GM08714 (cell line): Measurements from ENCODE around the gene TFAP2C.

Experiments used
- H3K4me3 ChIP-seq: fragments of 200-500 bp; sonication (Bioruptor generic); 2 replicates; pipeline ENCODE4 v1.5.1; 2014; ENCODE audit warnings: mild to moderate bottlenecking, low read length, inconsistent platforms
- ZNF274 ChIP-seq: IDR thresholded peaks from 2 replicates; pipeline ENCODE4 v1.6.1; 2012; ENCODE audit warnings: mild to moderate bottlenecking, low read depth, low read length

The TFAP2C gene

DNA sequence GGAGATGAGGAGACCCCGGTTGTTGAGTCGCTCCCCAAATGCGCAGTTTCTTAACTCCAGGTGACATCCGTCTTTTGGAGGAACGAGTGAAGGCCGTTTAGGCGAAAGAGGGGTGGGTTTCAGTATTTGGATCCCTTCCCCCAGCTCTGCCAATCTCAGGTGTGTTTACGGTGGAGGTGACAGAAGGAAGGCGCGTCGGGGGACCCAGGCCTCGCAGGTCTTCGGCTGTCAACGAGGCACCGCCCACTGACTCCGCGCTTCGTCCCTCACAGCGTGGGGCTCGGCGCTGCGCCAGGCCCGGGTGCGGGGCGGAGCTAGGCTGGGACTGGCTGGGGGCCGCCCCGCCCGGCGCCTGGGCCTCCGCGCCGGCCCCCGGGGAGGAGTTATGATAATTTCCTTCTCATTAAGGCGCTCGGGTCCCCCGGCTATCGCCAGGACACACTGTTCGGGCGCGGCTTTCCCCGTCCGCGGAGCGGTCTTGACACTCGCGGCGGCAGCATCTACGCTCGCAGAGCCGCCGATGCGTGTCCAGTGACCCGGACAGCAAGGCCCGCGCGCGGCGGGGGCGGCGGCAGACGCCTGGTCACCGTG is at the start of gene TFAP2C:
TSS of gene TFAP2C (plus strand) at position 434 of the 591 bp plus-strand sequence. CDS start 239 bp downstream, outside the sequence.
- no peak within 1 kb of the TSS; the same call in 1 of the 2 replicates for H3K4me3 ChIP-seq
- no peak for TF ChIP-seq ZNF274

- no peak overlapping the region for H3K4me3 ChIP-seq
- no peak for TF ChIP-seq ZNF274
These were observed 48.9 kb upstream of the TFAP2C start for GRCh38 chr20:56580226-56580625.

- TF ChIP-seq ZNF274 = no peak
- H3K4me3 ChIP-seq = no peak overlapping the region
These were observed 47.4 kb upstream of the TFAP2C start for GRCh38 chr20:56581701-56582100.

DNA sequence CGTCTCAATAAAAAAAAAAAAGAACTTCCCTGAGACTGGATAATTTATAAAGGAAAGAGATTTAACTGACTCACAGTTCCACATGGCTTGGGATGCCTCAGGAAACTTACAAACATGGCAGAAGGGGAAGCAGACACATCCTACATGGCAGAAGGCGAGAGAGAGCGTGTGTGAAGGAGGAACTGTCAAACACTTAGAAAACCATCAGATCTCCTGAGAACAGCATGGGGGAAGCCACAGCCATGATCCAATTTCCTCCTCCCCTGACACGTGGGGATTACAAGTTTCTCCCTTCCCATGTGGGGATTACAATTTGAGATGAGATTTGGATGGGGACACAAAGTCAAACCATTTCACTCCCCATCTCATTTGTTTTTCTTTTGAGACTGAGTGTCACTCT is 46.6 kb upstream of the TFAP2C start:
- no peak for TF ChIP-seq ZNF274
- no peak overlapping the region for H3K4me3 ChIP-seq

GRCh38 chr20:56584916-56585315 is 44.2 kb upstream of the TFAP2C start:
- no peak for TF ChIP-seq ZNF274
- H3K4me3 ChIP-seq = no peak overlapping the region

DNA sequence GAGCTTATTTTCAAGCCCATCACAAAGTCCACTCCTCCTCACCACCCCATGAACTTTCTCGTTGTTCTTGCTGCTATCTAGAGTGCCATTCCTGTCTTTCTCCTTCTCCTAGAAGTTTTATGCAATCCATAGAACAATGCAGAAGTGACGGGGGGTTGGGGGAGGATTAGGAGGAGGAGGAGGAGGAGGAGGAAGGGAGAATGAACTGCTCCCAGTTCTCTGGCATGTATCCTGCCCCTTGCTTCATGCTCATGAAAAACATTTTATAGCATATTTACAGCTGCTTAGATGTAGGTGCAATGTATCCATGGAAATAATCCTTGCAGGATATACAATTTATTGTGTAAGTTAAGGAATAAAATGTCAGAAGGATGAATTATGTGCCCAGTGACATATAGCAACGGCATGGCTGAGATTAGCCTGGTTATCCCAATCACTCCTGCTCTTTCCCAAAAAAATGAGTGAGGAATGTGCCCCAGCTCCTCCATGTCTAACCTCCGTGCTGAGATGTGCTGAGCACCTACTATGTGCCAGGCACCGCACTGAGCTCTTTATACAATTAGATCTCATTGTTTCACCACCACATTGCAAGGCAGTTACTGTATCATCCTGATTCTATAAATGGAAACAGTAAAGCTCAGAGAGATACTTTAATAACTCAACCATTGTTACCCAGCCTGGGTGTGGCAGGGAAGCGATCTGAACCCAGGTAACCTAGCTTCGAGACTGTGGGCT is 41.6 kb upstream of the TFAP2C start:
- no peak overlapping the region for H3K4me3 ChIP-seq
- no peak for TF ChIP-seq ZNF274

GRCh38 chr20:56588996-56589395 is 40.1 kb upstream of the TFAP2C start:
- no peak for TF ChIP-seq ZNF274
- H3K4me3 ChIP-seq = no peak overlapping the region

GRCh38 chr20:56589633-56590032 is 39.5 kb upstream of the TFAP2C start:
- TF ChIP-seq ZNF274 = no peak
- no peak overlapping the region for H3K4me3 ChIP-seq

DNA sequence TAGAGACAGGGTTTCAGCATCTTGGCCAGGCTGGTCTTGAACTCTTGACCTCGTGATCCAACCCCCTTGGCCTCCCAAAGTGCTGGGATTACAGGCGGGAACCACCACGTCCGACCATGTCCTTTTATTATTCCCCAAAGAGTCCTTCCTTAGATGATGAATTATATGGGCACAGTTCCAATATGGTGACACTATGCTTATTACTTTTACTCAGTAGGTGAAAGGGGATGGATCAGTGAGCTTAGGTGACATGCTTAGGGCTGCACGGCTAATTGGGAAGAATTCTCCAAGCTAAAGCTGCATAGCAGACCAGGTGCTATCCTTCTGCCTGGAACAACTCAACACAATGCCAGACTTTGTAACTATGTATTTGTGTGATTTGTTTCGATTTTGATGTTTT is 38.2 kb upstream of the TFAP2C start:
- H3K4me3 ChIP-seq = no peak overlapping the region
- no peak for TF ChIP-seq ZNF274

GRCh38 chr20:56592211-56592610 is 36.9 kb upstream of the TFAP2C start:
- no peak overlapping the region for H3K4me3 ChIP-seq
- TF ChIP-seq ZNF274 = no peak

DNA sequence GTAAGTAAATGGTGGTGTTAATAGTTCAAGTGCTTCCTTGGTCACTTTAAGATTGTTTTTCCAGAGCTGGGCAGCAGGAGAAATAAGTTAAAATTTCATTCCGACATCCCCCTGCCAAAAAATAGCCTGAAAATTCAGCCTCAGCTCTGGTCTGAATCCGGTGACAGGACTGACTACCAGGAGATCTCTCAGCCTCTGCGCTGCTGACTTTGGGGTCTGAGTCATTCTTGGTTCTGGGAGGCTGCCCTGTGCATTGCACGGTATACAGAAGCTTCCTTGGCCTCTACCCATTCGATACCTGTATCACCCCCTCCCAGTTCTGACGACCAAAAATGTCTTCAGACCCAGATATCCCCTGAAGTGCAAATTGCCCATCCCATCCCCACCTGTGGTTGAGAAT is 36.3 kb upstream of the TFAP2C start:
- no peak overlapping the region for H3K4me3 ChIP-seq
- no peak for TF ChIP-seq ZNF274

- TF ChIP-seq ZNF274 = no peak
- no peak overlapping the region for H3K4me3 ChIP-seq
These were observed 33.2 kb upstream of the TFAP2C start for GRCh38 chr20:56595746-56596475.

DNA sequence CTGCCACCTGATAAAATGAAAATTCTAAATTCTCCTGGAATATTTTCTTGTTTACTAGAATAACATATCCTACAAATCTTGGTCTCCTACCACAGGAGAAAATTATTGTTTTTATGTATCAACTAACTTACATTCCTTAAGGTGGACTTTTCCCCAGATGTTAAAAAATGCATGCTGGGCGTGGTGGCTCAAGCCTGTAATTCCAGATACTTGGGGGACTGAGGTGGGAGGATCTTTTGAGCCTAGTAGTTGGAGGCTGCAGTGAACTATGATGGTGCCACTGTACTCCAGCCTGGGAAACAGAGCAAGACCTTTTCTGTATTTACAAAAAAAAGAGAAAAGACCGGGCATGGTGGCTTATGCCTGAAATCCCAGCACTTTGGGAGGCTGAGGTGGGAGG is 27.9 kb upstream of the TFAP2C start:
- no peak overlapping the region for H3K4me3 ChIP-seq
- no peak for TF ChIP-seq ZNF274

DNA sequence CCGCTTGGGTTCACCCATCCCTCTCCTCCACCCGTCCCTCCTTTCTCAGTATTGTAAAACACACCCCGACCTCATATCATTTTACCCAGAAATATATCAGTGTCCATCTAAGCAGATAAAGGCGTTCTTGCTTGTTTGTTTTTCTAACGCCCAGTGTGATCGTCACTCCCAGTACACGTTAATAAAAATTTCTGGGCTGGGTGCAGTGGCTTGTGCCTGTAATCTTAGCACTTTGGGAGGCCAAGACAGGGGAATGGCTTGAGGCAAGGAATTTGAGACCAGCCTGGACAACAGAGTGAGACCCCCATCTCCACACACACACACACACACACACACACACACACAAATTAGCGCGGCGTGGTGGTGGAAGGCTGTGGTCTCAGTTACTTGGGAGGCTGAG is 24.4 kb upstream of the TFAP2C start:
- no peak overlapping the region for H3K4me3 ChIP-seq
- no peak for TF ChIP-seq ZNF274

- no peak for TF ChIP-seq ZNF274
- no peak overlapping the region for H3K4me3 ChIP-seq
These were observed 23.7 kb upstream of the TFAP2C start for GRCh38 chr20:56605261-56605996.
